GM23338 (cell line): ENCODE measurements around the gene MRPL28.

Experiments used
- EZH2 ChIP-seq: fragments of 200-600 bp; sonication (generic); IDR thresholded peaks from one replicate; pipeline ENCODE4 v1.8.0; 2017; ENCODE audit warnings: antibody characterized with exemption, mild to moderate bottlenecking, low read depth; ENCODE audit not compliant: unreplicated experiment
- EZH2phosphoT487 ChIP-seq: fragments of 200-600 bp; sonication (generic); IDR thresholded peaks from one replicate; pipeline ENCODE4 v1.8.1; 2018; ENCODE audit warnings: antibody characterized with exemption; ENCODE audit not compliant: unreplicated experiment
- JUNB ChIP-seq: IDR thresholded peaks from one replicate; pipeline ENCODE4 v1.6.1; 2016; ENCODE audit warnings: antibody characterized with exemption; ENCODE audit not compliant: unreplicated experiment
- POLR2AphosphoS5 ChIP-seq: IDR thresholded peaks from 2 replicates; pipeline ENCODE4 v1.6.1; 2016; ENCODE audit warnings: antibody characterized with exemption, low read depth
- TF ChIP-seq, protein P1 (sequence below): IDR thresholded peaks from one replicate; pipeline ENCODE4 v1.6.1; 2018; ENCODE audit warnings: antibody characterized with exemption; ENCODE audit not compliant: unreplicated experiment
- TF ChIP-seq, protein P2 (sequence below), 2 experiments: fragments of 200-600 bp in 1 of 2; sonication (generic) in 1 of 2; conservative IDR thresholded peaks; 2 replicates each; pipeline versions ENCODE4 v1.5.1 to v1.6.1; 2016 to 2017; ENCODE audit warnings: antibody characterized with exemption in 2 of 2, low read depth in 2 of 2, mild to moderate bottlenecking in 2 of 2, moderate library complexity in 1 of 2

DNA sequence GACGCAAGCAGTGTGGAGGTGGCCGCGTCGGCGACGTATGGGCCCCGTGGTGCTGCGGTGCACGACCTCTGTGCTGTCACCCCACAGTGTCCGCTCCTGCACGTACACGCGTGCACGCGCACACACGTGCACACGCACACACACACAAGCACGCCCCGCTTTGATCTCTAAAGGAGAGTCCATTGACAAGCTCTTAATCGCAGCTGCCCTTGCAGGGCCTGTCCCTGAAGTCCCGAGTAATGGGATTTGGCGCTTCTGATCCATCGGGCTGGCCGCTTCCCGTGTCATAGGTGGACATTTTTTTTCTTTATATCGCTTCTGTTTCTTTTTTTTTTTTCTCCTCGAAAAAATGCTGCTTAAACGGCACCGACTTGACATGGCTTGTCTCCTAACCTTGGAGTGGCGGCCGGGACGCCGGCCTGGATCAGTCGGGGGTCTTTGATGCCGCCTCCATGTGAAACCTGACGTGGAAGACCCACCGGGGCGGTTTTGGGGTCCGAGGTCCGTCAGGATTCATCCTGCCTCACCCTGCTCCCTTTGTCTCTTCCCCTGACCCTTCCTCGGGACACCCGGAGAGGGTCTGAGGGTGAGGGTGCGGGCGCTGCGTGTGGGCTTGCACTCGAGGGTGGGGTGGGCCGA, 9.5 kb downstream of the MRPL28 start:
- TF ChIP-seq EZH2 (no peak), EZH2phosphoT487 (no peak), POLR2AphosphoS5 (no peak), JUNB (no peak)
- TF ChIP-seq, protein P1, sequence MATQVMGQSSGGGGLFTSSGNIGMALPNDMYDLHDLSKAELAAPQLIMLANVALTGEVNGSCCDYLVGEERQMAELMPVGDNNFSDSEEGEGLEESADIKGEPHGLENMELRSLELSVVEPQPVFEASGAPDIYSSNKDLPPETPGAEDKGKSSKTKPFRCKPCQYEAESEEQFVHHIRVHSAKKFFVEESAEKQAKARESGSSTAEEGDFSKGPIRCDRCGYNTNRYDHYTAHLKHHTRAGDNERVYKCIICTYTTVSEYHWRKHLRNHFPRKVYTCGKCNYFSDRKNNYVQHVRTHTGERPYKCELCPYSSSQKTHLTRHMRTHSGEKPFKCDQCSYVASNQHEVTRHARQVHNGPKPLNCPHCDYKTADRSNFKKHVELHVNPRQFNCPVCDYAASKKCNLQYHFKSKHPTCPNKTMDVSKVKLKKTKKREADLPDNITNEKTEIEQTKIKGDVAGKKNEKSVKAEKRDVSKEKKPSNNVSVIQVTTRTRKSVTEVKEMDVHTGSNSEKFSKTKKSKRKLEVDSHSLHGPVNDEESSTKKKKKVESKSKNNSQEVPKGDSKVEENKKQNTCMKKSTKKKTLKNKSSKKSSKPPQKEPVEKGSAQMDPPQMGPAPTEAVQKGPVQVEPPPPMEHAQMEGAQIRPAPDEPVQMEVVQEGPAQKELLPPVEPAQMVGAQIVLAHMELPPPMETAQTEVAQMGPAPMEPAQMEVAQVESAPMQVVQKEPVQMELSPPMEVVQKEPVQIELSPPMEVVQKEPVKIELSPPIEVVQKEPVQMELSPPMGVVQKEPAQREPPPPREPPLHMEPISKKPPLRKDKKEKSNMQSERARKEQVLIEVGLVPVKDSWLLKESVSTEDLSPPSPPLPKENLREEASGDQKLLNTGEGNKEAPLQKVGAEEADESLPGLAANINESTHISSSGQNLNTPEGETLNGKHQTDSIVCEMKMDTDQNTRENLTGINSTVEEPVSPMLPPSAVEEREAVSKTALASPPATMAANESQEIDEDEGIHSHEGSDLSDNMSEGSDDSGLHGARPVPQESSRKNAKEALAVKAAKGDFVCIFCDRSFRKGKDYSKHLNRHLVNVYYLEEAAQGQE: no peak
- TF ChIP-seq, protein P2, sequence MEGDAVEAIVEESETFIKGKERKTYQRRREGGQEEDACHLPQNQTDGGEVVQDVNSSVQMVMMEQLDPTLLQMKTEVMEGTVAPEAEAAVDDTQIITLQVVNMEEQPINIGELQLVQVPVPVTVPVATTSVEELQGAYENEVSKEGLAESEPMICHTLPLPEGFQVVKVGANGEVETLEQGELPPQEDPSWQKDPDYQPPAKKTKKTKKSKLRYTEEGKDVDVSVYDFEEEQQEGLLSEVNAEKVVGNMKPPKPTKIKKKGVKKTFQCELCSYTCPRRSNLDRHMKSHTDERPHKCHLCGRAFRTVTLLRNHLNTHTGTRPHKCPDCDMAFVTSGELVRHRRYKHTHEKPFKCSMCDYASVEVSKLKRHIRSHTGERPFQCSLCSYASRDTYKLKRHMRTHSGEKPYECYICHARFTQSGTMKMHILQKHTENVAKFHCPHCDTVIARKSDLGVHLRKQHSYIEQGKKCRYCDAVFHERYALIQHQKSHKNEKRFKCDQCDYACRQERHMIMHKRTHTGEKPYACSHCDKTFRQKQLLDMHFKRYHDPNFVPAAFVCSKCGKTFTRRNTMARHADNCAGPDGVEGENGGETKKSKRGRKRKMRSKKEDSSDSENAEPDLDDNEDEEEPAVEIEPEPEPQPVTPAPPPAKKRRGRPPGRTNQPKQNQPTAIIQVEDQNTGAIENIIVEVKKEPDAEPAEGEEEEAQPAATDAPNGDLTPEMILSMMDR (conservative IDR thresholded peaks at IDR 0.05; ENCODE audit: low read depth in 2 of 2): no peak
